ENCODE measurements around the gene PCDH19.

PCDH19 gene

DNA sequence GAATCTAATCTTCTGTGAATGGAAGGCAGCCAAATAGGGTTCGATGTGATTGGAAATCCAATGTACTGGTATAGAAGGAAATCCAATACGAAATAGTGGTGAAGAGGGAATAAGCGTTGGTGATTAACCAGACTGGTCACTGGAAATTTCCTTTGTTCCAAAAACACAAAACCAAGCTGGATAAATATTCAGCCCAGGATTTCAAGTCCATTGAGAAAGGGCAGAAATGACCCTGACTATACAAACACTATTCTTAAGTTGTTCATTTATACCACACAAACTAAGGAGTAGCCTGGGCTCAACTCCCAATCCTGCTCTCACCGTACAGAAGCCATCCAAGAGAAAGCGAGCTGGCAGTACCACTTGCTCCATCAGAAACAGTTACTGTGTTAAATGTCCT lies 32.2 kb downstream of the PCDH19 start:
- Histone ChIP-seq H3K9me2 (replicated peaks; ENCODE audit: low read depth, low read length) (no peaks in the 10 kb centered on the region), H4K20me1 (ENCODE audit: insufficient read depth, low read length, poor library complexity, severe bottlenecking) (no peaks in the 10 kb centered on the region), H3K4me2 (ENCODE audit: low read depth, low read length, poor library complexity, severe bottlenecking) (no peak overlapping the region), H3K9ac (ENCODE audit: low read depth, low read length, poor library complexity, severe bottlenecking) (no peak overlapping the region), H3K9me3 (ENCODE audit: insufficient read depth, low read depth, low read length) (no peaks in the 10 kb centered on the region), H2AFZ (ENCODE audit: low read length) (no peak overlapping the region), H3K4me3 (ENCODE audit: low read length, poor library complexity, severe bottlenecking) (no peak overlapping the region), H3K36me3 (ENCODE audit: insufficient read depth, low read length) (no peaks in the 10 kb centered on the region), H3F3A (ENCODE audit: low read depth) (no peaks in the 10 kb centered on the region), H3K79me2 (ENCODE audit: insufficient read depth, low read length) (no peaks in the 10 kb centered on the region), H3K4me1 (ENCODE audit: insufficient read depth, low read length, poor library complexity, severe bottlenecking) (no peaks in the 10 kb centered on the region), H3K27me3 (ENCODE audit: insufficient read depth, low read length, poor library complexity, severe bottlenecking) (no peaks in the 10 kb centered on the region)
- TF ChIP-seq, protein P1, sequence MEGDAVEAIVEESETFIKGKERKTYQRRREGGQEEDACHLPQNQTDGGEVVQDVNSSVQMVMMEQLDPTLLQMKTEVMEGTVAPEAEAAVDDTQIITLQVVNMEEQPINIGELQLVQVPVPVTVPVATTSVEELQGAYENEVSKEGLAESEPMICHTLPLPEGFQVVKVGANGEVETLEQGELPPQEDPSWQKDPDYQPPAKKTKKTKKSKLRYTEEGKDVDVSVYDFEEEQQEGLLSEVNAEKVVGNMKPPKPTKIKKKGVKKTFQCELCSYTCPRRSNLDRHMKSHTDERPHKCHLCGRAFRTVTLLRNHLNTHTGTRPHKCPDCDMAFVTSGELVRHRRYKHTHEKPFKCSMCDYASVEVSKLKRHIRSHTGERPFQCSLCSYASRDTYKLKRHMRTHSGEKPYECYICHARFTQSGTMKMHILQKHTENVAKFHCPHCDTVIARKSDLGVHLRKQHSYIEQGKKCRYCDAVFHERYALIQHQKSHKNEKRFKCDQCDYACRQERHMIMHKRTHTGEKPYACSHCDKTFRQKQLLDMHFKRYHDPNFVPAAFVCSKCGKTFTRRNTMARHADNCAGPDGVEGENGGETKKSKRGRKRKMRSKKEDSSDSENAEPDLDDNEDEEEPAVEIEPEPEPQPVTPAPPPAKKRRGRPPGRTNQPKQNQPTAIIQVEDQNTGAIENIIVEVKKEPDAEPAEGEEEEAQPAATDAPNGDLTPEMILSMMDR (conservative IDR thresholded peaks at IDR 0.05; ENCODE audit: low read length) = no peak
- TF ChIP-seq EZH2phosphoT487 (IDR thresholded peaks at IDR 0.05; ENCODE audit: borderline replicate concordance) = no peak

DNA sequence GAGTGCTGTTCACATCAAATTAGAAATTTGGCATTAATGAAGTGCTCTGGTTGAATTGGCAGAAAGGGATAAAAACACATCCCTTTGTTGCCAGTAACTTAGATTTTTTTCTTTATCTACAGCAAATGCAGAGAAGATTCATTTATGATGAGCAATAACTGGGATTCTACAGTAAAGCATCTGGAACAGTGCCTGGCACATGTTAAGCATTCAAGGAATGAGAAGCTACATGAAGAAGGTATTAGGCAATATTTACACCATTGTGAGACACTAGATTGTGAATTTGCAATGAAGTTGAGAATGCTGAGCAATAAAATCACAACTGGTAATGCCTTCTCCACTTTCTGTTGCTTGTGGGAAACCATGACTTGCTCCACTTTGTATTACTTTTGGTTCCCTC lies 33.5 kb downstream of the PCDH19 start:
- no peaks in the 10 kb centered on the region for H3K9me3 ChIP-seq (ENCODE audit: insufficient read depth, low read depth, low read length)

GRCh38 chrX:100373673-100374072 lies 36.4 kb downstream of the PCDH19 start:
- Histone ChIP-seq H2AFZ (ENCODE audit: low read length) (no peak overlapping the region), H3F3A (ENCODE audit: low read depth) (no peaks in the 10 kb centered on the region), H4K20me1 (ENCODE audit: insufficient read depth, low read length, poor library complexity, severe bottlenecking) (no peaks in the 10 kb centered on the region), H3K4me3 (ENCODE audit: low read length, poor library complexity, severe bottlenecking) (no peak overlapping the region), H3K9me2 (replicated peaks; ENCODE audit: low read depth, low read length) (no peaks in the 10 kb centered on the region), H3K4me1 (ENCODE audit: insufficient read depth, low read length, poor library complexity, severe bottlenecking) (no peaks in the 10 kb centered on the region), H3K27me3 (ENCODE audit: insufficient read depth, low read length, poor library complexity, severe bottlenecking) (no peaks in the 10 kb centered on the region), H3K79me2 (ENCODE audit: insufficient read depth, low read length) (no peaks in the 10 kb centered on the region), H3K9ac (ENCODE audit: low read depth, low read length, poor library complexity, severe bottlenecking) (no peak overlapping the region), H3K9me3 (ENCODE audit: insufficient read depth, low read depth, low read length) (no peaks in the 10 kb centered on the region), H3K36me3 (ENCODE audit: insufficient read depth, low read length) (no peaks in the 10 kb centered on the region), H3K4me2 (ENCODE audit: low read depth, low read length, poor library complexity, severe bottlenecking) (no peak overlapping the region)
- TF ChIP-seq, protein P1 (conservative IDR thresholded peaks at IDR 0.05; ENCODE audit: low read length) = no peak
- TF ChIP-seq EZH2phosphoT487 (IDR thresholded peaks at IDR 0.05; ENCODE audit: borderline replicate concordance) = no peak

More for the DNA sequence above, 33.5 kb downstream of the PCDH19 start:
- no peaks in the 10 kb centered on the region for H3K4me1 ChIP-seq (ENCODE audit: insufficient read depth, low read length, poor library complexity, severe bottlenecking)
- no peaks in the 10 kb centered on the region for H3K36me3 ChIP-seq (ENCODE audit: insufficient read depth, low read length)
- H4K20me1 ChIP-seq (ENCODE audit: insufficient read depth, low read length, poor library complexity, severe bottlenecking) = no peaks in the 10 kb centered on the region
- TF ChIP-seq, protein P1 (conservative IDR thresholded peaks at IDR 0.05; ENCODE audit: low read length) = no peak
- no peak for TF ChIP-seq EZH2phosphoT487 (IDR thresholded peaks at IDR 0.05; ENCODE audit: borderline replicate concordance)
- H3K79me2 ChIP-seq (ENCODE audit: insufficient read depth, low read length) = no peaks in the 10 kb centered on the region
- no peak overlapping the region for H3K9ac ChIP-seq (ENCODE audit: low read depth, low read length, poor library complexity, severe bottlenecking)
- no peak overlapping the region for H3K4me2 ChIP-seq (ENCODE audit: low read depth, low read length, poor library complexity, severe bottlenecking)
- H2AFZ ChIP-seq (ENCODE audit: low read length) = no peak overlapping the region
- no peak overlapping the region for H3K4me3 ChIP-seq (ENCODE audit: low read length, poor library complexity, severe bottlenecking)
- no peaks in the 10 kb centered on the region for H3K27me3 ChIP-seq (ENCODE audit: insufficient read depth, low read length, poor library complexity, severe bottlenecking)
- H3F3A ChIP-seq (ENCODE audit: low read depth) = no peaks in the 10 kb centered on the region
- H3K9me2 ChIP-seq (replicated peaks; ENCODE audit: low read depth, low read length) = no peaks in the 10 kb centered on the region

Measured in Loucy (cell line).